GM18858 (cell line): Measurements from ENCODE around the gene GOLGA1.
"Not testable (repeated sequence)": the region's sequence is repeated elsewhere in the genome, so short reads cannot be mapped to it uniquely, and the experiment has no call there.

Source experiments
- ATAC-seq: cut with Tn5 transposase; IDR thresholded peaks from one replicate; pipeline ENCODE4 v1.9.1; 2021; ENCODE audit not compliant: unreplicated experiment

The GOLGA1 gene, protein sequence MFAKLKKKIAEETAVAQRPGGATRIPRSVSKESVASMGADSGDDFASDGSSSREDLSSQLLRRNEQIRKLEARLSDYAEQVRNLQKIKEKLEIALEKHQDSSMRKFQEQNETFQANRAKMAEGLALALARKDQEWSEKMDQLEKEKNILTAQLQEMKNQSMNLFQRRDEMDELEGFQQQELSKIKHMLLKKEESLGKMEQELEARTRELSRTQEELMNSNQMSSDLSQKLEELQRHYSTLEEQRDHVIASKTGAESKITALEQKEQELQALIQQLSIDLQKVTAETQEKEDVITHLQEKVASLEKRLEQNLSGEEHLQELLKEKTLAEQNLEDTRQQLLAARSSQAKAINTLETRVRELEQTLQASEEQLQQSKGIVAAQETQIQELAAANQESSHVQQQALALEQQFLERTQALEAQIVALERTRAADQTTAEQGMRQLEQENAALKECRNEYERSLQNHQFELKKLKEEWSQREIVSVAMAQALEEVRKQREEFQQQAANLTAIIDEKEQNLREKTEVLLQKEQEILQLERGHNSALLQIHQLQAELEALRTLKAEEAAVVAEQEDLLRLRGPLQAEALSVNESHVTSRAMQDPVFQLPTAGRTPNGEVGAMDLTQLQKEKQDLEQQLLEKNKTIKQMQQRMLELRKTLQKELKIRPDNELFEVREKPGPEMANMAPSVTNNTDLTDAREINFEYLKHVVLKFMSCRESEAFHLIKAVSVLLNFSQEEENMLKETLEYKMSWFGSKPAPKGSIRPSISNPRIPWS

GRCh38 chr9:124940894-124941678 lies at the start of gene GOLGA1:
Gene GOLGA1 (minus strand): TSS chr9:124941083. CDS start chr9:124938711, 2,372 bp downstream.
- peak; percentile 69 for ATAC-seq

GRCh38 chr9:124983698-124984097 lies 42.8 kb upstream of the GOLGA1 start:
- ATAC-seq = no peak

- no peak for ATAC-seq
These were observed 39.5 kb upstream of the GOLGA1 start for GRCh38 chr9:124980431-124980830.

DNA sequence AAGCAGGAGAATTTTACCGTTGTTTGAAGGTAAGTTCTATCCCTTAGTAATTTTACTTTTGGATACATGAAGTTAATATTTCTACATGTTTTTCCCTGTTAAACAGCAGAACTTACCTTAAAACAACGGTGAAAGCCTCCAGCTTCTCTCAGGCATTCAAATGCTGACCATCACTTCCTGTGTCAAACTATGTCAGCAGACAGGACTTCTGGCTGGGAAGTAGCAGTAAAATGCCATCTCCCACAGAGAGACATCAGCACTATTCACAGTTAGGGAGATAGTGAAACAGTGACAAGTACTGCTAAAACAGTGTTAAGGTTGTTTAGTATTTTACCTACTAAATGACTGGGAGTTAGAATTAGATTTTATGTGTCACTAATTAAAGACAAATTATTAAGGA lies 34.2 kb upstream of the GOLGA1 start:
- no peak for ATAC-seq

DNA sequence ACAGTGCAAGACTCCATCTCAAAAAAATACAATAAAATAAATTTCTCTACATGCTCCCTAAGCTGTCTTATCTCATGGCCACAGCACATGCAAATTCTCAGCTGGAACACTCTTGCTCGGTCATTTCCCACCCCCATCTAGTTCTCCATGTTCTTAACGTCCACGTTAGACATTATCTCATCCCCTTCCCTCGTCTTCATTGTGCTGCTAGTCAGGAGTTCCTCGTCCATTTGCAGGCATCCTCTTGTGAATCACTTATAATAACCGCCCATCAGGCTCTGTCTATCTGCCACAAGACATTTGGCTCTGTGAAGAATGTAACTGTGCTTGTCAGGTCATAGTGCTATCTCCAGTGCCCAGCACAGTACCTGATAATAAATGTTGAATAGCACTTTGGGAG lies 32.9 kb upstream of the GOLGA1 start:
- no peak for ATAC-seq

DNA sequence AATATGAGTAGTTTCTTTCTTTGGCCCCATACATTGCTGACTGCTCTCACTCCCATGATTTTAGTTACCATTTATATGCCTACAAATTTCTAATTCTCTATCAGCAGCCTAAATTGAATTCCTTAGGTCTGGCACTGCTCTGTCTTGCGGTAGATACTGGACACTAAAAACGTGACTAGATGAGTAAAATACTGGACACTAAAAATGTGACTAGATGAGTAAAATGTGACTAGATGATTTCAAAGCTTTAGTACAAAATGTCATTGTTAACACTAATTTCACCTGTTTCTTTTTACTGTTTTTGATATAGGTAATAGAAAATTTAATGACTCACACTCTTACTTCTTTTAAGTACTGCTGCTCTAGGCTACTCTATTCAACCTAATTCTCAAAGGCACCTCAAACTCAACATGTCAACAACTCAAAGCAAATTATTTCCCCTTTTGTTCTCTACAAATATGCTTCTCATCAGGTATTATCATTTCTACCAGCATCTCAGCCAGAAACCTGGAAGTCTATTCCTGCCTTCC lies 31.4 kb upstream of the GOLGA1 start:
- ATAC-seq = no peak

DNA sequence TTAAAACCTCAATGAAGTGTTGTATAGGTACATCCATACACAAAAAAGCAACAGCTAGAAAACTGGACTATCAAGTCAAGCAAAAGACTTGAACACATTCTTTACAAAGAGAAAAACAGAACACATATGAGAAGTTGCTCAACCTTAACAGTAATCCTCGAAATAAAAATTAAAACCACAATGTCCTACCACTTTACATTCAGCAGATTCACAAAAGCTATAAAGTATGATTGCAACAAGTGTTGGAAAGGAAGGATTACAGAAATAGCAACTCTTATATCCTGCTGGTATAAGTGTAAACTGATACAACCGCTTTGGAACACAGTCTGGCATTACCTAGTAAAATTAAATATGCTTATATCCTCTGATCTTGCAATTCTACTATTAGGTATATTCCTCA lies 28.5 kb upstream of the GOLGA1 start:
- no peak for ATAC-seq

- ATAC-seq = no peak
These were observed 27.4 kb upstream of the GOLGA1 start for GRCh38 chr9:124968238-124968637.

GRCh38 chr9:124965775-124966568 lies 25.1 kb upstream of the GOLGA1 start:
- ATAC-seq = not testable (repeated sequence)

- no peak for ATAC-seq
These were observed 23.7 kb upstream of the GOLGA1 start for GRCh38 chr9:124964604-124965003.

GRCh38 chr9:124964056-124964455 lies 23.2 kb upstream of the GOLGA1 start:
- ATAC-seq = no peak

DNA sequence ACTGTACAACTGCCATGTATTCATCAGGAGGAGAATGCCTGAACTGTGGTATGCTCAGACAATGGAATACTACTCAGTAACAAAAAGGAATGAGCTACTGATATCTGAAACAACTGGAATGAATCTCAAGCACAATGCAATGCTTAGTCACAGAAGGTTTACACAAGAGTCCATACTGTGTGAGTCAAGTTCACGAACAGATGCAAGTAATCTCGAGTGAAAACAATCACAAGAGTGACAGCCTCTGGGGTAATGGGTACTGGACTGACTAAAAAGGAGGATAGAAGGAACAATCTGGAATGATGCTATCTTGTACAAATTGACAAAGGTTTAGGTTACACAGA lies 19.5 kb upstream of the GOLGA1 start:
- no peak for ATAC-seq

- ATAC-seq = not testable (repeated sequence)
These were observed 19.0 kb upstream of the GOLGA1 start for GRCh38 chr9:124959671-124960408.

GRCh38 chr9:124954255-124954654 lies 13.4 kb upstream of the GOLGA1 start:
- no peak for ATAC-seq

DNA sequence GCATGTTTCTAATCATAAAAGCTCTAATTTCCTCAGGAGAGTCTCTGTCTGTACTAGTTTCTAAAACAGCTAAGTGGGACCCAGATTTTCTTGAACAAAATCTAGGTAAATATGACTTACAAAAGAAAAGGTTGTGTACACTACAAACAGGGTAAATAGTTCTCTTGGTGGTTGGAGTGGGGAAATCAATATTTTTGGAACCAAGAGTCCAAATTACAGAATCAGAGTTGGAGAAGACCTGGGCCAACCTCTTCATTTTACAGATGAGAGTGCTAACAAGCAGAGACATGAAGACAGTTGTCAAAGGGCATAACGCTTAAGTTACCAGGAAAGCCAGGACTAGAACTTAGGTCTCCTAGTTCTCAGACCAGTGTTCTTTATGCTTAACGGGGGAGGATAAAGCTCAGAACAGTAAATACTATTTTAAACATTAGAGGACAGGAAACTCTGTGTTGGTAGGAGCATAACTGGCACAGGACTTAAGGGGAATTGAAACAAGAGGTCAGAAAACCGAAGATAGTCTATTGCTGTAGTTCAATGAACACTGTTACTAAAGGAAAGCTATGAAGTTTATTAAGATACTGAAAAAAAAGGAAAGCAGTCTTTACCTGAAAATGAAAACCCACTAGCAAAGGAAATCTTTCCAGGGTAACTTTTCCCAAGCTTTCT lies 9.3 kb upstream of the GOLGA1 start:
- ATAC-seq = no peak

DNA sequence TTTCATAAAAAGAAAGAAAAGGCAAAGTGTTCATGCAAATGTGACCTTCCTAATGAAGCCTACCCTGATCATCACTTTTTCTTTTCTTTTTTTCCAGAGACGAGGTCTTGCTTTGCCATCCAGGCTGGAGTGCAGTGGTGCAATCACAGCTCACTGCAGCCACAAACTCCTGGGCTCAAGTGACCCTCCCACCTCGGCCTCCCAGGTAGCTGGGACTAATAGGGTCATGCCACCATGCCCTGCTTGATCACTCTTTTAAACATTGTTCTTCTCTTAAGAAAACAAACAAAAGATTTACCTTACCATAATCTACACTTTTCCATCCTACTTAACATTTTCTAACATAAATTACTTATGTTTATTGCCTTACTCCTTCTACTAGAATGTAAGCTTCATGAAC lies 8.5 kb upstream of the GOLGA1 start:
- ATAC-seq = no peak

DNA sequence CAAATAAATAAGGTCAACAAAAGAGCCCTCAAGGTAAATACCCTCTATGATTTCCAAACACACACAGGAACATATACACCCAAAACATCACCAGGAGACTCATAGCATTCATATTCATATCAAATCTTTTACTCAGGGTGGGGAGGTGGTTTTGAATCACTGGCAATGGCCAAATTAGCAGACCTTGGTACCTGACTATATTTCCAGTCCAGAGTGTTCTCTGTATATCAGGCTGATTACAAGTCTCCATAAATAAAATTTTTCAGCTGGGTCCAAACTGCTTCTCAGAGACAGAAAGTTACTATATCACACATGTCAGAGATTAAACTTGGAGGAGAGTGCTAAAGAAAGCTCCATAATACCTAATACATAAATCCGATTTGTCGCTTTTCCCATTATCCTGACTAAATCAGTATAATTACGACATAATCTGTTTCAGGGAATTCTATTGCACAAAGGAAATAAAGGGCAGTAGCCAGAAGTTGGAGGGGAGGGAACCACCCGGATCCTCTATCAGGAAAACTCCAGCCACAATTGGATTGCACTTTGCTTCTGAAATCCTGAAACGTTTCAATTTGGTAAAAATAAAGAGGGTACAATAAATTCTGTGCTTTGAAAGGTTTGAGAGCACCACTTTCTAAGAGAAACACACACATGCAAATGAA lies 7.0 kb upstream of the GOLGA1 start:
- no peak for ATAC-seq

DNA sequence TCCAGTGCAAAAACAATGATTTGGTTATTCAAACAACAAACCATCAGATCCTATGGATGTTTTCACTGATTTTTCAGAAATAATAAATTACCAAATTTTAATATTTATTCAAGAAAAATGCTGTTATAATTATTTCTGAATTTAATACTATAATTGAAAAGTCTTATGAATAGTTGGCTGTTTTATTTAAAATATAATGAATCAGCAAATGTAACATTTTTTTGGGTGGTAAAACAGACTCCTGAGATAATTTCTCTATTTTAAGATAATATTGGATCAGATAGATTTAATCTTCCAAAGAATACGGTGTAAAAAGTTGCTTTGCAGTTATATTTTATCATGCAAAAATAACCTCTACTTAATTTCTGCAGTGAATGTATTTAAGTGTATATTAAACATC lies 5.3 kb upstream of the GOLGA1 start:
- ATAC-seq = no peak
